Measurements from ENCODE around the gene KIAA0232.

The KIAA0232 gene

DNA sequence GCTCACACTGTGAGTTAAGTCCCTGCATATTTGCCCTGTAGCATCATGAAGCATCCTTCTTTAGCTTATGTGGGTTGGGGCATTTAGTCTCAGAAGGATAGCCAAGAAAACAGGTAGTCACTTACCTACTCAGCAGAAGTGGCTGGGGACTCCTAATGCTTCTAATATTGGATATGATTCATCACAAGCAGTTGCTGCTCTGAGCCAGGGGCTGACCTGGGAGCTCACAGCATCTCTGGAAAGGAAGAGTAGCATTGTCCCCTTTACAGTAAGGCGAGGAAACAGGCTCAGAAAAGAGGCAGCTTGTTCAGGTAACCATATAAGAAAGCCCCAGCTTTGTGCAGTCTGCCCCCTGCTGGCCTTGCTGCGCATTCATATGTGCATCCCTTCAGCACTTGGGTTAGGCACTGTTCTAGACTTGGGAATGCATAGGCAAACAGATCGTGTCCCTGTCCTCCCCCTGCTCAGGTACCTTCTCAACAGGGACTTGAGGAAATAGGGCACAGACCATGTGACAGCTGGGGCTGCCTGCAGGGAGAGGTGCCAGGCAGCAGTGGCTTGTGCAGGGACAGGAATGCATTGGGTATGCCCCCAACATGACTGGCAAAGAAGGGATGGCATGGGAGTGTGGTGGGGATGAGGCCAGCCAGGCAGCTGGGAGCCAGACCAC lies 91.4 kb downstream of the KIAA0232 start:
- H3K4me3 ChIP-seq (ENCODE audit: low read length) = no peak overlapping the region
- TF ChIP-seq, protein P1, sequence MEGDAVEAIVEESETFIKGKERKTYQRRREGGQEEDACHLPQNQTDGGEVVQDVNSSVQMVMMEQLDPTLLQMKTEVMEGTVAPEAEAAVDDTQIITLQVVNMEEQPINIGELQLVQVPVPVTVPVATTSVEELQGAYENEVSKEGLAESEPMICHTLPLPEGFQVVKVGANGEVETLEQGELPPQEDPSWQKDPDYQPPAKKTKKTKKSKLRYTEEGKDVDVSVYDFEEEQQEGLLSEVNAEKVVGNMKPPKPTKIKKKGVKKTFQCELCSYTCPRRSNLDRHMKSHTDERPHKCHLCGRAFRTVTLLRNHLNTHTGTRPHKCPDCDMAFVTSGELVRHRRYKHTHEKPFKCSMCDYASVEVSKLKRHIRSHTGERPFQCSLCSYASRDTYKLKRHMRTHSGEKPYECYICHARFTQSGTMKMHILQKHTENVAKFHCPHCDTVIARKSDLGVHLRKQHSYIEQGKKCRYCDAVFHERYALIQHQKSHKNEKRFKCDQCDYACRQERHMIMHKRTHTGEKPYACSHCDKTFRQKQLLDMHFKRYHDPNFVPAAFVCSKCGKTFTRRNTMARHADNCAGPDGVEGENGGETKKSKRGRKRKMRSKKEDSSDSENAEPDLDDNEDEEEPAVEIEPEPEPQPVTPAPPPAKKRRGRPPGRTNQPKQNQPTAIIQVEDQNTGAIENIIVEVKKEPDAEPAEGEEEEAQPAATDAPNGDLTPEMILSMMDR (IDR thresholded peaks at IDR 0.05; ENCODE audit: insufficient read depth, low read depth, low read length, missing control alignments) = peak; percentile 88
- DNase-seq (ENCODE audit: low read depth) = peak; percentile 71

DNA sequence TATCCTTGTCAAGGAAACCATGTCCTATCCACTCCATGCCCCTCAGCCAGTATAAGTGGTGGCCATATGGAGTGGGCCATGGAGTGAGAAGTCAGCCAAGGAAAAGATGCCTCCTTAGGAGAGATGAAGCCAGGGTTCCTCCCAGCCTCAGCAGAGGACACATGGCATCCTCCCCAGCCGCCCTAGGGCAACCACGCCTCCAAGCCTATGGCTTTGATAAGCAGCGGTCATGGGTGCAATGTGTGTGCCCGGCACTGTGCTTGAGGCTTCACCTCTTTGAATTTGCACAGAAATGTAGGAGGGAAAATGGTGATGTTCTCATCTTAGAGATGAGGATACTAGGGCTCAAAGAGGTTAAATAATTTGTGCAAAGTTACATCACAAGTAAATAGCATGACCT lies 92.5 kb downstream of the KIAA0232 start:
- DNase-seq (ENCODE audit: low read depth) = no peak
- TF ChIP-seq, protein P1 (IDR thresholded peaks at IDR 0.05; ENCODE audit: insufficient read depth, low read depth, low read length, missing control alignments) = no peak
- no peak overlapping the region for H3K4me3 ChIP-seq (ENCODE audit: low read length)

DNA sequence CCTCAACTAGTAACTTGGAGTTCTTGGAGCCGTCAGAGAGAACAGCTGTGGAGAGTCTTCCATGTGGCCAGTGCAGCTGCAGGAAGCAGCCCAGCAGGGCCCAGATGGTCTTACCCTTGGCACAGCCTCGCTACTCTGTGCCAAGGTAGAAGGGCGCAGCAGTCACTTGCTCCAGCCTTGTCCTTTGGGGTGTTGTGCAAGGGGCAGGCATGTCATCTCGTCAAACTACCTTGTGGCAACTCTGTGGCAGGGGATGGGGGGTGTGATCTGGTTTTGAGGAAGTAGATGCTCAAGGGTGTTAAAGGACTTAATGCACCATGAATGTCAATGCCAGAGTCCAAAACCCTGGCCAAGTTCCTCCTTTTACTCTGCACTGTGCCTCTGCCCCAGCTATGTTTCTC lies 92.9 kb downstream of the KIAA0232 start:
- H3K4me3 ChIP-seq (ENCODE audit: low read length) = no peak overlapping the region
- TF ChIP-seq, protein P1 (IDR thresholded peaks at IDR 0.05; ENCODE audit: insufficient read depth, low read depth, low read length, missing control alignments) = no peak
- DNase-seq (ENCODE audit: low read depth) = no peak

DNA sequence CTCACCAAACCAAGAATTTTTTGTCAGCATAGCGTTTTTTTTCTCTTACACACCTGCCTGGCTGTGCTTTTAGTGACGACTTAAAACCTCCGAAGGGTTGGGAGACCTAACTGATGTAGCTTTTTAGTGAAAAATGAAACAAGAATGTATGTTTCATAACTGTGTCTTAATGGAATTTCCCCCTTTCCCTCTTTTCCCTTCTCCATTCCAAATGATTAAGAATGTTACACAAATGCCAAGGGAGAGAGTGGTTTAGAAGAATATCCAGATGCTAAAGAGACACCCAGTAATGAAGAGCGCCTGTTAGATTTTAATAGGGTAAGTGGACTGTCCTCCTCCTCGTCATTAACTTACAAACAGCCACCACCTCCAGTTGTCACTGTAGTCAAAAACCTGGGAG lies 93.9 kb downstream of the KIAA0232 start:
- H3K4me3 ChIP-seq (ENCODE audit: low read length) = no peak overlapping the region
- TF ChIP-seq, protein P1 (IDR thresholded peaks at IDR 0.05; ENCODE audit: insufficient read depth, low read depth, low read length, missing control alignments) = no peak
- DNase-seq (ENCODE audit: low read depth) = no peak

DNA sequence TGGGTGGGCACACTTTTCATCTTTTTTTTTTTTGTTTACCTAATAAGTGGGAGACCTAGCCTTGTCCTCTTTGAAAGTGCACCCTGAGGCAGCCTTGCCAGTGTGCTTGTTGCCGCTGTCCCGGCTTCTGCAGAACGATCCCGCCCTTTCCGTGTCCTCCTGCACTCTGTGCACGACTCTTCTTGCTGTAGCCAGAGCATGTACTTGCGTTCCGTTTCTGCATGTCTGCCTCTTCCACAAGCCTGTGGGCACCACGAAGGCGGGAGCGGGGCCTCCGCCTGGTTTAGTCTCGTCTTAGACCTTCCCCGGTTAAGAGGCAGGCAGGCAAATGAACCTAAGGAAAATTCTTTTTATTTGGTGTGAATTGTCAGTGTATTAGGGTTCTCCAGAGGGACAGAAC lies 94.5 kb downstream of the KIAA0232 start:
- no peak overlapping the region for H3K4me3 ChIP-seq (ENCODE audit: low read length)
- TF ChIP-seq, protein P1 (IDR thresholded peaks at IDR 0.05; ENCODE audit: insufficient read depth, low read depth, low read length, missing control alignments) = no peak
- no peak for DNase-seq (ENCODE audit: low read depth)

DNA sequence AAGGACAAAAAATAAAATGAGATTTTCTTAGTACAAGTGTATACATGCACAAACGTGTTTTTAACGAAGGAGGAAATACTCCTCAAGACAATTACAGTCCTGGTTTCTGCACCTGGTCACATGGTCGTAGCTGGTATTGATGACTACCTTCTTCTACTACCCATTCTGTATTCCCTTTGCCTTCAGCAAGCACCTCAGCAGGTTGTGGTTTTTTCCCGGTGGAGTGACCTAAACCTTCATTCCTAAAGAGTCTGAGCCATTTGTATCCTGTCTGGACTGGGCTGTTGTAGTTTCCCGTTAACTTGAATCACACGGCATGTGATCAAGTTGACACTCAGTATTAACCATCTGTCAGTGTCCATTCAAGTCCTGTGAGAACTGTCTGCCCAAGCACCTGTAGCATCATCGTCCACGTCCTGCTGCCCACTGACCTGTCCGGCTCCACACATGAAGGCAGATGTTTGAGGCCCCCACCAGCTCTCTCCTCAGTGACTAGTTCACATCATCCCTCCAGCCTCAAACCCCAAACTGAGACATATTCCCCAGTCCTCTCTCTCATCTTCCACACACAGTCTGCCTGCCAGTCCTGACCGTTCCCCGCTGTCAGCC lies 96.0 kb downstream of the KIAA0232 start:
- peak; percentile 86 for DNase-seq (ENCODE audit: low read depth)
- no peak overlapping the region for H3K4me3 ChIP-seq (ENCODE audit: low read length)
- TF ChIP-seq, protein P1 (IDR thresholded peaks at IDR 0.05; ENCODE audit: insufficient read depth, low read depth, low read length, missing control alignments) = no peak

DNA sequence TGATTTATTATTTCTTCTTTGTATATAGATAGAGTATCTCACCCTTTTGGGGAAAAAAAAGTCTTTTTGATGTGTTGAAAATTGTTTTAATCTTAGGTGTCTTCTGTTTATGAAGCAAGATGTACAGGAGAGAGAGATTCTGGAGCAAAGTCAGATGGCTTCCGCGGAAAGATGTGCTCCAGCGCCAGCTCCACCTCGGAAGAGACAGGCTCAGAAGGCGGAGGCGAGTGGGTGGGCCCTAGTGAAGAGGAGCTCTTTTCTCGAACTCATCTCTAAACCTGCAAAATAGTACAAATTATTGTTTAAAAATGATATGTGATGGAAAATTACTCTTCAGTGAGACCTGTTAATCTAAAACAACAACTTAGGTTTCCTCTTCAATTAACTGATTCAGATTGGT lies 98.2 kb downstream of the KIAA0232 start:
- TF ChIP-seq, protein P1 (IDR thresholded peaks at IDR 0.05; ENCODE audit: insufficient read depth, low read depth, low read length, missing control alignments) = no peak
- DNase-seq (ENCODE audit: low read depth) = no peak
- H3K4me3 ChIP-seq (ENCODE audit: low read length) = no peak overlapping the region

Data from epithelial cell of esophagus (primary cell).